Choroid plexus epithelial cell (primary cell): ENCODE results near the gene GPR37.

Experiments used
- DNase-seq: peaks from one replicate; pipeline ENCODE4 v3.0.0-alpha.2; 2010; ENCODE audit warnings: low read depth
- H3K4me3 ChIP-seq: 2 replicates; pipeline ENCODE4 v1.5.1; 2011; ENCODE audit warnings: low read depth, mild to moderate bottlenecking, control low read depth, low read length, moderate library complexity
- TF ChIP-seq, protein P1 (sequence below): conservative IDR thresholded peaks from 2 replicates; pipeline ENCODE4 v1.5.1; 2011; ENCODE audit warnings: low read depth, mild to moderate bottlenecking, control low read depth, inconsistent platforms, low read length, moderate library complexity

Gene GPR37

DNA sequence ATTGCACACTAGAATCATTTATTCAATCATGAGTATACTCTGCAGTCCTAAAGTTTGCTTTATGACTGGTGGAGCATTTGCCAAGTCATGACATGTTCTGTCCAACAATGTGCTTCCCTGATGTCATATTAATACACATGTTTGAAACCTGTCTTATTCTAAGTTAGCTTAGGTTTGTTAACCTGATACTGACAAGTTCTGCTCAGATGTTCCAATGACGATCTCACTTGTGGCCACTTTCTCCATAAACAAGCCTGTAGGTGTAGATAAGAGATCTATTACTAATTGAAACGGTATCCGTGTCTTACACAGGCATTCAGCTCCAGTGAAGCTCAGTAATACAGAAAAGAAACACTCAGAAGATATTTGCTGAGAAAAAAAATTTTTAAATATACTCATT, 64.9 kb downstream of the GPR37 start:
- no peak overlapping the region for H3K4me3 ChIP-seq
- DNase-seq = peak; percentile 39
- TF ChIP-seq, protein P1, sequence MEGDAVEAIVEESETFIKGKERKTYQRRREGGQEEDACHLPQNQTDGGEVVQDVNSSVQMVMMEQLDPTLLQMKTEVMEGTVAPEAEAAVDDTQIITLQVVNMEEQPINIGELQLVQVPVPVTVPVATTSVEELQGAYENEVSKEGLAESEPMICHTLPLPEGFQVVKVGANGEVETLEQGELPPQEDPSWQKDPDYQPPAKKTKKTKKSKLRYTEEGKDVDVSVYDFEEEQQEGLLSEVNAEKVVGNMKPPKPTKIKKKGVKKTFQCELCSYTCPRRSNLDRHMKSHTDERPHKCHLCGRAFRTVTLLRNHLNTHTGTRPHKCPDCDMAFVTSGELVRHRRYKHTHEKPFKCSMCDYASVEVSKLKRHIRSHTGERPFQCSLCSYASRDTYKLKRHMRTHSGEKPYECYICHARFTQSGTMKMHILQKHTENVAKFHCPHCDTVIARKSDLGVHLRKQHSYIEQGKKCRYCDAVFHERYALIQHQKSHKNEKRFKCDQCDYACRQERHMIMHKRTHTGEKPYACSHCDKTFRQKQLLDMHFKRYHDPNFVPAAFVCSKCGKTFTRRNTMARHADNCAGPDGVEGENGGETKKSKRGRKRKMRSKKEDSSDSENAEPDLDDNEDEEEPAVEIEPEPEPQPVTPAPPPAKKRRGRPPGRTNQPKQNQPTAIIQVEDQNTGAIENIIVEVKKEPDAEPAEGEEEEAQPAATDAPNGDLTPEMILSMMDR = no peak

DNA sequence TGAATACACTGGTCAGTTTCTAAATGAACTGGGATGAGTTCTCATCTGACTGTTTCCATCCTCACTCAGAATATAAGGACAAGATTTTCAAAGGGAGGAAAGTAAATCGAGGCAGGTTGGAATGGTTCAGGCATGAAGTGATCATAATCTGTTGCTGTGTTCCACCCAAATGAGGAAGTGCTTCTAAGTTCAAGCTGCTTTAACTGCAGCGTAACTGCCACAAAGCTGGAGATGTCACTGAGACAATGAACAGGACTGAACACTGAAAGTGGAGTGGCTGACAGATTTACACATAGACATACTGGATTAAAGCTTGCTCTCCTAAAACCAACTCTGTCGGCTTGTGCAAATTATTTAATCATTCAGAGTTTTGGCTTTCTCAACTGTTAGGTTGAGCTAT, 66.6 kb downstream of the GPR37 start:
- TF ChIP-seq, protein P1 = no peak
- DNase-seq = no peak
- H3K4me3 ChIP-seq = no peak overlapping the region

DNA sequence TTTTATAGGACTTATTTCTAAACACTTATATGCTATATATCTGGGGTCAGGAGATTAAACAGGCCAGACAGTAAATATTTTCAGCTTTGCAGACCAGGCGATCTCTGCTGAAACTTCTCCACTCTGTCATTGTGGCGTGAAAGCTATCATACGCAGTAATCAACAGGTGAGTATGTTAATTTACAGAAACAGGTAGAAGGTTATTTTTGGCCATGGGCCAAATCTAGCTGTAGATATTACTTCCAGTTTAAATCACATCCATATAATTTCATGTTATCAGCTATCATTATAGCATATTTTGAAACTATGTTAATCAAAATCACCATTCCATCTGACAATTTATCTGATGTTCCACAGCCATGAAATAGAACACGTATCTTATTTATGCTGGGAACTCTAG, 67.8 kb downstream of the GPR37 start:
- TF ChIP-seq, protein P1 = no peak
- DNase-seq = no peak
- H3K4me3 ChIP-seq = no peak overlapping the region
